AG10803 (cell line): ENCODE data around the gene TUBB4B.

Experiments used
- DNase-seq: peaks from one replicate; pipeline ENCODE4 v3.0.0; 2010; ENCODE audit warnings: low read depth
- H3K4me3 ChIP-seq: 2 replicates; pipeline ENCODE4 v1.5.1; 2011; ENCODE audit warnings: mild to moderate bottlenecking, low read length, control low read depth
- TF ChIP-seq, protein P1 (sequence below): conservative IDR thresholded peaks from 2 replicates; pipeline ENCODE4 v1.5.1; 2011; ENCODE audit warnings: mild to moderate bottlenecking, low read length, control low read depth, inconsistent platforms

TUBB4B gene

GRCh38 chr9:137263506-137263905, 22.4 kb downstream of the TUBB4B start:
- no peak for DNase-seq
- no peak overlapping the region for H3K4me3 ChIP-seq
- TF ChIP-seq, protein P1, sequence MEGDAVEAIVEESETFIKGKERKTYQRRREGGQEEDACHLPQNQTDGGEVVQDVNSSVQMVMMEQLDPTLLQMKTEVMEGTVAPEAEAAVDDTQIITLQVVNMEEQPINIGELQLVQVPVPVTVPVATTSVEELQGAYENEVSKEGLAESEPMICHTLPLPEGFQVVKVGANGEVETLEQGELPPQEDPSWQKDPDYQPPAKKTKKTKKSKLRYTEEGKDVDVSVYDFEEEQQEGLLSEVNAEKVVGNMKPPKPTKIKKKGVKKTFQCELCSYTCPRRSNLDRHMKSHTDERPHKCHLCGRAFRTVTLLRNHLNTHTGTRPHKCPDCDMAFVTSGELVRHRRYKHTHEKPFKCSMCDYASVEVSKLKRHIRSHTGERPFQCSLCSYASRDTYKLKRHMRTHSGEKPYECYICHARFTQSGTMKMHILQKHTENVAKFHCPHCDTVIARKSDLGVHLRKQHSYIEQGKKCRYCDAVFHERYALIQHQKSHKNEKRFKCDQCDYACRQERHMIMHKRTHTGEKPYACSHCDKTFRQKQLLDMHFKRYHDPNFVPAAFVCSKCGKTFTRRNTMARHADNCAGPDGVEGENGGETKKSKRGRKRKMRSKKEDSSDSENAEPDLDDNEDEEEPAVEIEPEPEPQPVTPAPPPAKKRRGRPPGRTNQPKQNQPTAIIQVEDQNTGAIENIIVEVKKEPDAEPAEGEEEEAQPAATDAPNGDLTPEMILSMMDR, result no peak

- no peak overlapping the region for H3K4me3 ChIP-seq
- DNase-seq, result no peak
- TF ChIP-seq, protein P1, result no peak
These were observed 23.0 kb downstream of the TUBB4B start for GRCh38 chr9:137264067-137264466.

- no peak for DNase-seq
- no peak overlapping the region for H3K4me3 ChIP-seq
- TF ChIP-seq, protein P1, result no peak
These were observed 24.5 kb downstream of the TUBB4B start for GRCh38 chr9:137265496-137266161.

- H3K4me3 ChIP-seq, result no peak overlapping the region
- TF ChIP-seq, protein P1, result no peak
- no peak for DNase-seq
These were observed 25.1 kb downstream of the TUBB4B start for GRCh38 chr9:137266162-137266527.

GRCh38 chr9:137266585-137267453, 25.7 kb downstream of the TUBB4B start:
- no peak for DNase-seq
- TF ChIP-seq, protein P1, result no peak
- H3K4me3 ChIP-seq, result no peak overlapping the region

DNA sequence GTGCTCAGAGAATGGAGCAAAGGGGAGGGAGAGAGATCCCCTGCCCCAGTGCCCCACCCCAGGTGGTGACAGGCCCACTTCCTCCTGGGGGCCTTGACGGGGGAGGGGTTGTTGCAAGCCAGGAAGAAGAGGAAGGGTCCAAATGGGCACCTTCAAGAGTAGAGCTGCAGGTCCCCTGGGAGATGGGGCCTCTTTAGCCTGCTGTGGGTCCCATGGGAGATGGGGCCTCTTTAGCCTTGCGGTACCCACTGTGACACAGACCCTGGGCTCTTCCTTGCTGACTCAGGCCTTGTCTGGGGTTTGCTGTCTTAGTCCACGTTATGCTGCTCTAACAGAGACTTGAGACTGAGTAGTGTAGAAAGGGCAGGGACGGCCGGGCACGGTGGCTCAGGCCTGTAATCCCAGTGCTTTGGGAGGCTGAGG, 26.9 kb downstream of the TUBB4B start:
- H3K4me3 ChIP-seq, result no peak overlapping the region
- TF ChIP-seq, protein P1, result no peak
- no peak for DNase-seq
